Stimulated activated CD4-positive, alpha-beta T cell treated with anti-CD3 and anti-CD28 coated beads, Interleukin-1b, Interleukin-23, amount 100 ng/mL, for 4 hours (primary cell): ENCODE measurements around the gene BTBD1.
"Not testable (repeated sequence)": the region's sequence is repeated elsewhere in the genome, so short reads cannot be mapped to it uniquely, and the experiment has no call there.

ENCODE experiments used
- DNase-seq, 2 donors: peaks; one replicate each; pipeline ENCODE4 v3.0.0-alpha.2; 2020; ENCODE audit warnings: low read depth in 2 of 2

The BTBD1 gene

GRCh38 chr15:83094583-83094982 is 27.5 kb upstream of the BTBD1 start:
- DNase-seq = no peak

GRCh38 chr15:83092309-83092976 is 25.4 kb upstream of the BTBD1 start:
- no peak for DNase-seq

- DNase-seq = not testable (repeated sequence)
Measured at GRCh38 chr15:83091965-83092308, 24.9 kb upstream of the BTBD1 start.

GRCh38 chr15:83090465-83090864 is 23.4 kb upstream of the BTBD1 start:
- no peak for DNase-seq

- DNase-seq = no peak
Measured at GRCh38 chr15:83088876-83089275, 21.8 kb upstream of the BTBD1 start.

- no peak for DNase-seq
Measured at GRCh38 chr15:83087576-83087975, 20.5 kb upstream of the BTBD1 start.

- not testable (repeated sequence) for DNase-seq
Measured at GRCh38 chr15:83085864-83086552, 19.0 kb upstream of the BTBD1 start.

- DNase-seq = not testable (repeated sequence)
Measured at GRCh38 chr15:83085461-83085860, 18.4 kb upstream of the BTBD1 start.

GRCh38 chr15:83082730-83083386 is 15.8 kb upstream of the BTBD1 start:
- no peak for DNase-seq

- DNase-seq = no peak
Measured at GRCh38 chr15:83081256-83082014, 14.4 kb upstream of the BTBD1 start.

GRCh38 chr15:83078712-83079111 is 11.7 kb upstream of the BTBD1 start:
- no peak for DNase-seq

- no peak for DNase-seq
Measured at GRCh38 chr15:83077491-83078230, 10.6 kb upstream of the BTBD1 start.

GRCh38 chr15:83069211-83069642 is 2.2 kb upstream of the BTBD1 start:
- peak in 1 of 2 donors; percentile 32 for DNase-seq

GRCh38 chr15:83068054-83068453 is 1.0 kb upstream of the BTBD1 start:
- no peak for DNase-seq

GRCh38 chr15:83067638-83067962 is 548 bp upstream of the BTBD1 start:
- no peak for DNase-seq

GRCh38 chr15:83066034-83066733 is 868 bp downstream of the BTBD1 start:
- DNase-seq = no peak

- DNase-seq = no peak
Measured at GRCh38 chr15:83065431-83065830, 1.6 kb downstream of the BTBD1 start.

- no peak for DNase-seq
Measured at GRCh38 chr15:83064859-83065258, 2.2 kb downstream of the BTBD1 start.

- DNase-seq = no peak
Measured at GRCh38 chr15:83063551-83063950, 3.5 kb downstream of the BTBD1 start.

GRCh38 chr15:83062768-83063180 is 4.3 kb downstream of the BTBD1 start:
- DNase-seq = no peak

GRCh38 chr15:83061680-83062079 is 5.4 kb downstream of the BTBD1 start:
- no peak for DNase-seq
